ENCODE measurements around the gene YIF1B.

Gene YIF1B

GRCh38 chr19:38326591-38326990, 10.8 kb upstream of the YIF1B start:
- TF ChIP-seq CREB1 (IDR thresholded peaks at IDR 0.05; ENCODE audit: low read depth) = no peak
- TF ChIP-seq EP300 (IDR thresholded peaks at IDR 0.05; ENCODE audit: borderline replicate concordance) = no peak
- TF ChIP-seq CEBPB (IDR thresholded peaks at IDR 0.05) = no peak
- no peak for TF ChIP-seq YY1 (IDR thresholded peaks at IDR 0.05; ENCODE audit: low read depth)
- TF ChIP-seq FOXM1 (IDR thresholded peaks at IDR 0.05; ENCODE audit: borderline replicate concordance, low read depth) = no peak
- TF ChIP-seq TAF1 (IDR thresholded peaks at IDR 0.05; ENCODE audit: low read depth) = no peak
- TF ChIP-seq NFIC (IDR thresholded peaks at IDR 0.05) = no peak
- no peak for TF ChIP-seq EGR1 (IDR thresholded peaks at IDR 0.05)
- TF ChIP-seq RAD21 (IDR thresholded peaks at IDR 0.05; ENCODE audit: low read depth) = no peak
- no peak for TF ChIP-seq REST (IDR thresholded peaks at IDR 0.05; ENCODE audit: low read depth)
- TF ChIP-seq TCF12 (IDR thresholded peaks at IDR 0.05; ENCODE audit: low read depth) = no peak
- no peak for TF ChIP-seq TEAD4 (IDR thresholded peaks at IDR 0.05)
- TF ChIP-seq MAX (IDR thresholded peaks at IDR 0.05) = no peak
- TF ChIP-seq USF1 (IDR thresholded peaks at IDR 0.05) = no peak

GRCh38 chr19:38324431-38324830, 8.7 kb upstream of the YIF1B start:
- TF ChIP-seq TEAD4 (IDR thresholded peaks at IDR 0.05) (no peak), RAD21 (IDR thresholded peaks at IDR 0.05; ENCODE audit: low read depth) (no peak), TCF12 (IDR thresholded peaks at IDR 0.05; ENCODE audit: low read depth) (no peak), EP300 (IDR thresholded peaks at IDR 0.05; ENCODE audit: borderline replicate concordance) (no peak), MAX (IDR thresholded peaks at IDR 0.05) (no peak), CREB1 (IDR thresholded peaks at IDR 0.05; ENCODE audit: low read depth) (no peak)

GRCh38 chr19:38323291-38323690, 7.5 kb upstream of the YIF1B start:
- no peak for TF ChIP-seq CREB1 (IDR thresholded peaks at IDR 0.05; ENCODE audit: low read depth)
- no peak for TF ChIP-seq RAD21 (IDR thresholded peaks at IDR 0.05; ENCODE audit: low read depth)
- TF ChIP-seq NFIC (IDR thresholded peaks at IDR 0.05) = no peak
- no peak for TF ChIP-seq ZBTB7A (IDR thresholded peaks at IDR 0.05; ENCODE audit: low read depth)

- TF ChIP-seq EP300 (IDR thresholded peaks at IDR 0.05; ENCODE audit: borderline replicate concordance) = no peak
- TF ChIP-seq YY1 (IDR thresholded peaks at IDR 0.05; ENCODE audit: low read depth) = no peak
- no peak for TF ChIP-seq MAX (IDR thresholded peaks at IDR 0.05)
- no peak for TF ChIP-seq RAD21 (IDR thresholded peaks at IDR 0.05; ENCODE audit: low read depth)
- TF ChIP-seq TCF12 (IDR thresholded peaks at IDR 0.05; ENCODE audit: low read depth) = no peak
- TF ChIP-seq CEBPB (IDR thresholded peaks at IDR 0.05) = no peak
- no peak for TF ChIP-seq TEAD4 (IDR thresholded peaks at IDR 0.05)
- TF ChIP-seq NFIC (IDR thresholded peaks at IDR 0.05) = no peak
- no peak for TF ChIP-seq FOXM1 (IDR thresholded peaks at IDR 0.05; ENCODE audit: borderline replicate concordance, low read depth)
- TF ChIP-seq CREB1 (IDR thresholded peaks at IDR 0.05; ENCODE audit: low read depth) = no peak
- no peak for TF ChIP-seq REST (IDR thresholded peaks at IDR 0.05; ENCODE audit: low read depth)
- TF ChIP-seq ZBTB7A (IDR thresholded peaks at IDR 0.05; ENCODE audit: low read depth) = no peak
- TF ChIP-seq EGR1 (IDR thresholded peaks at IDR 0.05) = no peak
- no peak for TF ChIP-seq TAF1 (IDR thresholded peaks at IDR 0.05; ENCODE audit: low read depth)
- no peak for TF ChIP-seq USF1 (IDR thresholded peaks at IDR 0.05)
These were observed 6.0 kb upstream of the YIF1B start for GRCh38 chr19:38321646-38322196.

GRCh38 chr19:38320969-38321339, 5.2 kb upstream of the YIF1B start:
- TF ChIP-seq ZBTB7A (IDR thresholded peaks at IDR 0.05; ENCODE audit: low read depth) (no peak), TAF1 (IDR thresholded peaks at IDR 0.05; ENCODE audit: low read depth) (no peak), NFIC (IDR thresholded peaks at IDR 0.05) (no peak), FOXM1 (IDR thresholded peaks at IDR 0.05; ENCODE audit: borderline replicate concordance, low read depth) (no peak)

Data from Ishikawa (cell line).